Stimulated activated CD4-positive, alpha-beta T cell treated with anti-CD3 and anti-CD28 coated beads, Interleukin-2, amount 100 ng/mL, for 4 hours (primary cell): ENCODE results near the gene RAB11FIP3.

Experiments used
- DNase-seq: peaks from one replicate; pipeline ENCODE4 v3.0.0-alpha.2; 2020; ENCODE audit warnings: low read depth

The RAB11FIP3 gene

DNA sequence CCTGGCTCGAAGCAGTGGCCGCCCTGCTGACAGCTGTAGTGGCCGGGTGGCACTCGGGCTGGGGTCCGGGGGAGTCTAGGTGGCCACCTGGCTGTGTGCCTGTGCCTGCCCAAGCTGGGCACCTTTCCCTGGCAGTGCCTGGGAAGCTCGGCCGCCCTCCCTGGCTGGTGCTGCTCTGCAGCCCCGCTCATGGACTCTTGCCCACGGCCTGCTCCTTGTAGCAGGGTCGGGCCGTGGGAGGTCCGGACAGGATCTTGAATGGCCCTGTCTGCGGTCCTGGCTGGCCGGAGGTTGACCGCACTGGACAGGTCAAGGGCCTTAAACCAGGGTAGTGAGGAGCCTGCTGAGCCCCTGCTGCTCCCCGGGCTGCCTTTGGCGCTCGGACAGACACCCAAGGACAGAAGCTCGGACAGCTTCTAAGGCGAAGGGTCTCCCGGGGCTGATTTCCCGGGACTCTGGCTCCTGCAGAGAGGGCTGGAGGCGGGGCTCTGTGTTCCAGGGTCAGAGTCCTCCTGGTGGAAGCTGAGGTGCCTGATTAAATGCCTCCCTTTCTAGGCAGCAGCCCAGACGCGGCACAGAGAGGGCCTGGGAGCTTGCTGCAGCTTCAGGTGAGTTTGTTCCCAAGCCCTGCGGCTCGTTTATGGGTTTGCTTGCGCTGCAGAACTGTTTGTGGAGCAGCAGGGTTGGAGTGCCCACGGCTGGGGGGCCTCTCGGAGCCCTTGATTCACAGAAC, 108.1 kb downstream of the RAB11FIP3 start:
- DNase-seq, result no peak

DNA sequence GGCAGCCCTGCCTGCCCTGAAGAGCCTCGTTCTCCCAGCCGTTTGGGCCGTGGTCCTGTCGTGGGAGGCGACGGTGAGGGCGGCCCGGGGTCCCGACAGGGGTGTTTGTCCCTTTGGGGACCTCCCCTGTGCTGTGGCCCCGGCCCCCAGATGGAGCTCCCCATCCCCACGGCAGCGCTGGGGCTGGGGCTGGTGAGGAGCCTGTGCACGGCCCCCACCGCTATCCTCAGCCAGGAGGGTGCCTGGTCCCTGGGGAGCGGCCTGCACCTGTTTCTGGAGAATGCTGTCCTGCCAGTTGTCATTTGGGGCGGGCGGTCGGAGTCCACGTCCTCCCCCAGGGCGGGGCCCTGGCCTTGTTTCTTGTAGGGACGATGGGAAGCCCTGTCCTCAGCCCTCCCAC, 108.7 kb downstream of the RAB11FIP3 start:
- DNase-seq, result no peak

DNA sequence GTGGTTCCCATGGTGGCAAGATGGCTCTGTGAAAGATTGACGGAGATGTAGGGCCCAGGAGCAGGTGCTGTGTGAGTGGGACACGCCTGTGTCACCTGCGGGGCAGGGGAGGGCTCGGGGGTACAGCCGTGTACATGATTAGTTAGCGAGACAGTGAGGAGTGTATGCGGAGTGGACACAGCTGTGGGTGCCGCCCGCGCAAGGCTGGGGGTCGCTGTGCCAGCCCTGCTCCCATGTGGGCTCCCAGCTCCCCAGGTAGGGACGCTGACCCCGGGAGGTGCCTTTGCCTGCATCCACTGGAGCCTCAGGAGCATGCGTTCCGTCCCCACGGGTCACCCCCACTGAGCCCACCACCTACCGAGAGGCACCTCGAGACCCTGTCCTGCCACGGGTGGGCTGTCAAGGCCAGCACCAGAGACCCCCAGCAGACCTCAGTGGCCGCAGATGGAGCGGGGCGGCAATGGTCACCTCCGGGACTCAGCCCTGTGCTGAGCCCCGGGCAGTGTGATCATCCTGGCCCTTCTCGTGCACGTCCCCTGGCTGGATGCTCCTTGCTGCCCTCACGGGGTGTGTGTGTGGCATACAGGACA, 109.5 kb downstream of the RAB11FIP3 start:
- DNase-seq, result no peak

DNA sequence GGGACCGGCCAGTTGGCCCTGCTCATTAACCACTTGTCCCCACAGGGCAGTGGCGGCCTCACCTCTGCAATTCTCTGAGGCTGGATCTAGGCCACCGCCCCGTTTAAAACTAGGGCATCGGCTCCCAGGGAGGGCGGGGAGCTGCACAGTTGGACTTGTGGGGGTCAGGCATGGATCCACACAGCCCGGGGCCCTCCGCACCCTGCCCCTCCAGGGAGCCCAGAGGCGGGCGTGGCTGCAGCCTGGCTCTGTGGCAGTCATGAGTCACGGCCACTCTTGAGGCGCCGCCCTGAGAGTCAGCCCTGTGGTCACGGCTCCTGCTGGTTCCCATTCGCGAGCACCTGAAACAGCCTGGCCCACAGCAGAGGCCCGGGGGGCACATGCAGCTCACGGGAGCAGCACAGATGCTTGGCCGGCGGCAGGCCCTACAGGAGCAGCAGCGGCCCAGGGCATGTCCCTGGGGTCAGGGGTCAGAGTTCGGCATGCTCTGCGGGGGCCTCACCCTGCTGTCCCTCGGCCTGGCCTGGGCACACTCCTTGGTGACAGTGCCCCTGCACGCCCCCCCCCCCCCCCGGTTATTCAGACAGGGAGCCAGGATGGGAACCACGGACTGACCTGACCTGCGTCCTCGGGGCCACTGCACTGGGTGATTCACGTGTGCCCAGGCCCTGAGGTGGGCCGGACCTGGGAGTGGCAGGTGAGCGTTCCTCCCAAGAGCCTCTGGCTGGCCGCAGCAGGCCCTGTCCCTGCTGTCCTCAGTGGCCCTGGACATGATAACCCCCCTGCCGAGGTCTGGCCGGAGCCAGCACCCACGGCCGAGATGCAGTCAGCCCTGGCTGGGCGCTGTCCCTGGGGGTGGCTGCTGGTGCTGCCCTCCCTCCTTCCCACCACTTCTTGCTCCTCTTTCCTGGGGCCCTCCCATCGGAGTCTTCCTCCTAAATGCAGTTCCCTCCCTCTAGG, 110.3 kb downstream of the RAB11FIP3 start:
- no peak for DNase-seq

DNA sequence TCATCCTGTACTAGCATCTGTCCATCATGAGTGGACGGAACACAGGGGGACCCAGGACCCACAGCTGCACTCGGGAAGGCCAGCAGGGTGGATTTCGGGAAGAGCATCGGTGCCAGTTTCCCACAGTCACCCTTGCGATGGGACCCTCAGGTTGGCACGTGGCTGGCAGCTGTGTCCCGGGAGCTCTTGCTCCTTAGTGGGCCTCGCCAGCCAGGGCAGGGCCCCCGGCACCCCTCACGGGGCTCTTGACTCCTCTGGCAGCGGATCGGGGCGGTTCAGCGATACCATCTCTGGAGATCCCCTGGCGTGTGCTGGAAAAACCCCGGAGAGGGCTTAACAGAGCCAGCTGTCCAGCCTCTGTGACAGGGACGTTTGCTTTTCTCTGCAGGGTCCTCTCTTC, 111.3 kb downstream of the RAB11FIP3 start:
- no peak for DNase-seq

DNA sequence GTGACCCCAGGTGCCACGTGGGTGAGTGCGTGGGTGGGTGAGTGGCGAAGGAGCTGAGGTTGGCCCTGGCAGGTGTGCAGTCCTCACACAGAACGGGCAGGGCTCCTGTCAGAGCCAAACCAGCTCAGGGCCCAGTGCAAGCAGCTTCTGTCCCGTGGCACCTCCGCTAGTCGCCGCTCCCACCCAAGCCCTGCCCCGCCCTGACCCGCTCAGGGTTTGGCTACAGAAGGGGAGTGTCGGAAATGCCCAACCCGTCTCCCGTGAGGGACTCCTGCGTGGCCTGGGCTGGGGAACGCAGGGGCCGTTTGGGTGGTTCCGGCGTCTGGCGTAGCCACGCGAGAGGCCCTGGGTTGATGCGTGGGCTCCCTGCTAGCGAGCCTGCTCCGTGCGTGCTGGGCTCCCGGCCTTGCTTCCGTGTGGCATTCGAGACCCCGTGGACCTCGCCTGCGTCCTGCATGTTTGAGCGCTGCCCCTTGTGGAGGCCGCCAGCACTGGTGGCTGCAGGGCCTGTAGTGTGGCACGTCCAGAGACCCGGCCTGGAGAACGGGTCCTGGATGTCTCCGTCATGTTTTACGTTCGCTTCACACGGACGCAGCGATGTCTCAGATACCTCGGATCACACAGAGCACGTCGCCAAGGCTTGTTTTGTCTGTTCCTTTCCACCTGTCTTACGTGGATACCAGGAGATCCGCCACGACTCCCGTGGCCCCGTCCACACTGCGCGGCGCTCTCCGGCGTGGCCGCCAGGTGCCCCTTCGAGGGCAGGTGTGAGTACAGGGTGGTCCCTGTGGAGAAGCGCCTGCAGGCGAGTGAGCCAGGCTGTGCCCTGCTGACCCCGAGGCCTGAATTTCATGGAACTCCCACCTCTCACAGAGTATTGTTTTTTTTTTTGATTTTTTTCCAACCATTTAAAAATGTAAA, 112.2 kb downstream of the RAB11FIP3 start:
- DNase-seq, result no peak

DNA sequence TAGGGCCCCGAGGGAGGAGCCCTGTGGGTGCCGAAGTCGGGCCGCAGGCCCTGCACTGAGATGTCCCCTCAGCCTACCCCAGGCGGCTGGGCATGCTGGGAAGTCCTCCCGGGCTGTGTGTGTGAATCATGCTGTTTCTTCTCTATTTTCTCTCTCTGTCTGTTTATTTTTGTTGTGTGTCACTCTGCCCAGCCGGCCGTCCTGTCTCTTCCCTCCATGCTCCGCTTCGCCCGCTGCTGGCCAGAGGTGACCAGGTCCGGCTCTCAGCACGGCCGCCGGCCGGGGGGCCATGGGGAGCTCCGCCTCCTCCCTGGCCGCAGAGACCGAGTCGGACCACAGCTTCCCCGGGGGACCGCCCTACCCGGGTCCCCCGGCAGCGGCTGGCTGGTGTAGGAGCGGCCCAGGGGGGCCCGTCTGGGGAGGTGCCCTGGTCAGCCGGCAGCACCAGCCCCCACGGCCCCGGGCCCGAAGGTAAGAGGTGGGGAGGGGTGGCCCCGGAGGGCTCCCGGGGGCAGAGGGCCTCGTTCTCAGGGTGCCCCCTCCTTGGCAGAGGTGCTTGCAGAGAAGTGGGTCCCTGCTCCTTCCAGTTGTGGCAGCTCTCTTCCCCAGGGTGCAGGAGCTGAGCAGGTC, 114.6 kb downstream of the RAB11FIP3 start:
- no peak for DNase-seq

DNA sequence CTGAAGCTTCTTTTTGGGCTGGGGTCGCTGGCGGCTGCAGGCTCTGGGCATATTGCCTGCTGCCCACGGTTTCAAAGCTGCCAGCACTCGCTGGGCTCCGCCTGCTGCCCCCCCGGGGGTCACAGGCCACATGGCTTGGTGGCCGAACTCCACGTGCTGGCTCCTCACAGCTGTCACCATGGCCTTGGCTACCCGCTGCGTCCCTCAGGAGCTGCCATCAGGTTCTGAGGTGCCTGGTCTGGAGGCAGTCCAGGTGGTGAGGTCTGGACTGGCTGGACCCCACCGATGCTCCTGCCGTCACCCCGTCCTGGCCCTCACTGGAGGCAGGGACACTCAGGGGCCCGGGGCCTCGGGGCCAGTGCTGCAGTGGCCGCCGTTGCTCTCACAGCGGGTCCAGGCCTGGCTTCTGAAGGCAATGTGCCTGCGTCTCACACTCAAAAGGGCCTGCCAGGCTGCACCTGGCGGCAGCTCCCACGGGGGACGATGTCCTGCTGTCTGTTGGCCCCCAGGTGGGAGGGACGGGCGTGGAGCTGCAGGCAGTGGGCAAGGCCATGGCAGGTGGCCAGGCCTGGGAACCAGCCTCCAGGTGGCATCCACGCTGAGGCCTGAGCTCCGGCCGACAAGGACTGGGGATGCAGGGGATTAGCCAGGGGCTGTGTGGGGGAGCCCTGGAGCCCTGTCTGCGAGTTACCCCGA, 115.3 kb downstream of the RAB11FIP3 start:
- no peak for DNase-seq

DNA sequence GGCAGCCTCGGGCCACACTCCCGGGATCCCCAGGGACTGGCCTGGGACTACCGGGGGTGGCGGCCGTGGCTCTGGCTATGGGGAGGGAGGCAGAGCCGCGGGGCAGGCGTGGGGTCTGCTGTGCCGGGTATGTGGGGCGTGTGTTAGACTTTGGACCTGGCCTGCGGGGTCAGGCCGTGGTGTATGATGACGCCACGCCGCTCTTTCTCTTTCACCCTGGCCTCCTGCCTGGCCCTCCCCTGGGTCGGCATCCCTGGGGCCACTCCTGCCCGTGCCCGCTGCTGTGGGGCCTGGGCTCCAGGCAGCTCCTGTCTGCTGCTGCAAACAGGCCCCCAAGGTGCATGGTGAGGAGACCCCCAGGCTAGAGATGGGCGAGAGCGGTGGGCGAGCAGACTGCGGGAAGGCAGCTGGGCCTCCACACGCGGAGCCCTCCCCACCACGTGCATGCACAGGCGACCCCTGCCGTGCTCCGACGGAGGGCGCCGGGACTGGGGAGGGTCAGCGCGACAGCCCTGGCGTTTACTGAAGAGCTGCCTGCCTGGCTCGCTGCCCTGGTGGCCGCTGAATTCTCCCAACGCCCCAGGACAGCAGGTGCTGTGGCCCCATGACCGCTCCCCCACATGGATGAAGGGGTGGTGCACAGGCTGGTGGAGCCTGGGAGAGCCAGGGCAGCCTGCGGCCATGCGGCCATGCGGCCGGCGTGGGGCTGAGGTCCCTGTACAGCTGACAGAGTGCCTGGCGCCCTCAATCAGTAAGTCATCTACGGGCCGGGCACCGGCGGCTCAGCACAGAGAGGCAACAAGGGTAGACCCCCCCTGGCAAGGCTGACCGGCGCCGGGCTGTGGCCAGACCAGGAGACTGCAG, 118.1 kb downstream of the RAB11FIP3 start:
- no peak for DNase-seq

DNA sequence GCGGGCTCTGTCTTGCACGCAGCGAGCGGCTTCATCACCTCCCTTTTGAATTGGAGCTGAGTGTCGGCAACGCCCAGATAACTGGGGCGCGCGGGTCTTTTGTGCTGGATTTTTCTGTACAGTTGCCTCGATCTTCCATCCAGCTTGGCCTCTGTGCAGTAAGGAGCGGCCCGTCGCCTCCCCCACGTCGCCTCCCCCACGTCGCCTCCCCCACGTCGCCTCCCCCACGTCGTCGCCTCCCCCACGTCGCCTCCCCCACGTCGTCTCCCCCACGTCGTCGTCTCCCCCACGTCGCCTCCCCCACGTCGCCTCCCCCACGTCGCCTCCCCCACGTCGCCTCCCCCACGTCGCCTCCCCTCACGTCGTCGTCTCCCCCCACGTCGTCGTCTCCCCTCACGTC, 119.1 kb downstream of the RAB11FIP3 start:
- no peak for DNase-seq

DNA sequence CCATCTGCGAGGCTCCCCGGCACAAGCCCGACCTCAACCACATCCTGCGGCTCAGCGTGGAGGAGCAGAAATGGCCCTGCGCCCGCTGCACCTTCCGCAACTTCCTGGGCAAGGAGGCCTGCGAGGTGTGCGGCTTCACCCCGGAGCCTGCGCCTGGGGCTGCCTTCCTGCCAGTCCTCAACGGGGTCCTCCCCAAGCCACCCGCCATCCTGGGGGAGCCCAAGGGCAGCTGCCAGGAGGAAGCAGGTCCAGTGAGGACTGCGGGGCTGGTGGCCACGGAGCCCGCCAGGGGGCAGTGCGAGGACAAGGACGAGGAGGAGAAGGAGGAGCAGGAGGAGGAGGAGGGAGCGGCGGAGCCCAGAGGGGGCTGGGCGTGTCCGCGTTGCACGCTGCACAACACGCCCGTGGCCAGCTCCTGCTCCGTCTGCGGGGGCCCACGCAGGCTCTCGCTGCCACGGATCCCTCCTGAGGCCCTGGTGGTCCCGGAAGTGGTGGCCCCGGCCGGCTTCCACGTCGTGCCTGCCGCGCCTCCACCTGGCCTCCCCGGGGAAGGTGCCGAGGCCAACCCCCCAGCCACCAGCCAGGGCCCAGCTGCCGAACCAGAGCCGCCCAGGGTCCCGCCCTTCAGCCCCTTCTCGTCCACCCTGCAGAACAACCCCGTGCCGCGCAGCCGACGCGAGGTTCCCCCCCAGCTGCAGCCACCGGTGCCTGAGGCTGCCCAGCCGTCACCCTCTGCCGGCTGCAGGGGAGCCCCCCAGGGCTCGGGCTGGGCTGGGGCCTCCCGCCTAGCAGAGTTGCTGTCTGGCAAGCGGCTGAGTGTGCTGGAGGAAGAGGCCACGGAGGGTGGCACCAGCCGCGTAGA, 121.7 kb downstream of the RAB11FIP3 start:
- DNase-seq, result peak; percentile 31

DNA sequence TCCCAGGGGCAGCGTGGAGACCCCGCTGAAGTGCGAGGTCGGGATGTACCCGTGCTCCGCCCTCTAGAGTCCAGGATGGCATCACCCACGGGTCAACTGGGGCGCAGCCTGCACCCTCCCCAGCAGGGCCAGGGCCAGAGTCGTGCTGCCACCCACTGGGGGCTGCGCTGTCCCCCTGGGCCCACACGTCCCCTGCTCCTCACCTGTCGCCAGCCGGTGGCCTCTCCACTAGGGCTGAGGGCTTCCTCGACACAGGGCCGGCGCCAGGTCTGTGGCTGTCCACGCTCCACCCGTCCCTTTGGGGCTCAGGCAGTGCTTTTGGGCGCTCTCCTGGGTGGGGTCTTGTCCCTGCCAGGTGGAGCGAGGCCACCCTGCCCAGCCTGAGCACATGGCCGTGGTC, 123.1 kb downstream of the RAB11FIP3 start:
- DNase-seq, result no peak

DNA sequence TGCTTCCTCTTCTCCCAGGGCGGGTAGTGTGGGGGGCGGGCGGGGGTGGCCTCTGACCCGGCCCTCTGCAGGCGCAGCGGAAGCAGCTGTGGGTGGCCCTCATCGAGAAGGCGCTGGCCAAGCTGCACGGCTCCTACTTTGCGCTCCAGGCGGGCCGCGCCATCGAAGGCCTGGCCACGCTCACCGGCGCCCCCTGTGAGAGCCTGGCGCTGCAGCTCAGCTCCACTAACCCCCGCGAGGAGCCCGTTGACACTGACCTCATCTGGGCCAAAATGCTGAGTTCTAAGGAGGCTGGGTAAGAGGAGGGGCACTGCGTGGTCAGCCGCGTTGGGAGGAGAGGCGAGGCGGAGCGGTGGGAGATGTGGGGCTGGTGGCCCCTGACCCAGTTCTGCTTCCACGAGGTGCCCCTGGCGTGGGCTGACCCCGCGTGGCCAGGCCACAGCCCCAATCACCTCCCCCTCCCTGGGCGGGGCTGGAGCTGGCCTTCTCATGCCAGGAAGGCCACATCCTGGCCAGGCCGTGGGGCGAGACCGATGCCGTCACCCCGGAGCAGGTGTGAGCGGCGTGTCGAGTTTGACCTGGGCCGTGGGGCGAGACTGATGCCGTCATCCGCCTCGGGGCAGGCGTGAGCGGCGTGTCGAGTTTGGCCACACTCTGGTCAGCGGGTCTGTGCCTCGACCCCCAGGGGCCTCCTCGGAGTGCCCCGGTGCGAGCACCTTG, 124.3 kb downstream of the RAB11FIP3 start:
- DNase-seq, result no peak

DNA sequence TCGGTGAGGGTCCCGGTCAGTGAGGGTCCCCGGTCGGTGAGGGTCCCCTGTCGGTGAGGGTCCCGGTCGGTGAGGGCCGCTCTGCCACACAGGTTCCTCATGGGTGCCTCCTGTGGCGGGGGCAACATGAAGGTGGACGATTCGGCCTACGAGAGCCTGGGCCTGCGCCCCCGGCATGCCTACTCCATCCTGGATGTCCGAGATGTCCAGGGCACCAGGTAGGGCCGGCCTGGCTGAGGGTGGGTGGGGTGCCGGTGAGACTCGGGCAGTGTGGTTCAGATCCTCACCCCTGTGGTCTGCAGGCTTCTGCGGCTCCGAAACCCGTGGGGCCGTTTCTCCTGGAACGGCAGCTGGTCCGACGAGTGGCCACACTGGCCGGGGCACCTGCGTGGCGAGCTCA, 125.8 kb downstream of the RAB11FIP3 start:
- DNase-seq, result no peak

DNA sequence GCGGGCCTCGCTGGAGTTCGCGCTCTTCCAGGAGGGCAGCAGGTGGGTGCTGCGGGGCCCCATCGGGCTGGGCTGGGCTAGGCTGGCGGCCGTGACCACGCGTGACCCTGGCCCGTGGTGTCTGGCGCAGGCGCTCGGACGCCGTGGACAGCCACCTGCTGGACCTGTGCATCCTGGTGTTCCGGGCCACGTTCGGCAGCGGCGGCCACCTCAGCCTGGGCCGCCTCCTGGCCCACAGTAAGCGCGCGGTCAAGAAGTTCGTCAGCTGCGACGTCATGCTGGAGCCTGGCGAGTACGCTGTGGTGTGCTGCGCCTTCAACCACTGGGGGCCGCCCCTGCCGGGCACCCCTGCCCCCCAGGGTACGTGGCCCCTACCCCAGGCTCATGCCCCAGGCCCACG, 126.7 kb downstream of the RAB11FIP3 start:
- no peak for DNase-seq

DNA sequence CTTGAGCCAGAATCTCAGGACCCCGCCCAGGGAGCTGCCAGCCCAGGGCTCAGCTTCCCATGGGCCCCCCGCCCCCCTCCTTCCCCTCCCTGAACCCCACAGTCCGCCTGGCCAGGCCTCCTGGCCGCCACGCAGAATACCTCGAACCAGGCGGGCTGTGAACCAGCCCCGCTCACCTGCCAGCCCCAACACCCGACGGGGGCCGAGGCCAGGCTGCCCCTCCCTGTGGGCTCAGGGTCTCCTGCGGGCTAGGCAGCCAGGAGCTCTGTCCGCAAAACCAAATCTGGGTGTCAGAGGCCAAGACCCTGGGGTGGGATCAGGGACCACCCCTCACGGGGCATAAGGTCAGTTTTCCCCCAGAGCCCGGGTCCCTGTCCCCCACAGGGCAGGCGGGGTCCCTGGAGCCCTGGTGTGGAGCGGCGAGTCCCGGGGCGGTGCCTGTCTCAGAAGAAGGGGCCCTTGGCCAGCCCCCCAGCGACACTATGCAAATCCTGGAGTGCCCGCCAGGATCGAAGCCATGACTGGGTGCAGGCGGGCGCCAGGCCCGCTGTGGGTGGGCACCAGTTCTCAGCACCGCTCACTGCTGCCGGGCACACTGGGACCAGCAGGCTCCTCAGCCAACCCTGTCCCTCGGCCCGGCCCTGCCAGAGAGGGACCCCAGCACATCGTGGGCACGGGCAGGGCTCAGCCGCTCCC, 128.3 kb downstream of the RAB11FIP3 start:
- no peak for DNase-seq

DNA sequence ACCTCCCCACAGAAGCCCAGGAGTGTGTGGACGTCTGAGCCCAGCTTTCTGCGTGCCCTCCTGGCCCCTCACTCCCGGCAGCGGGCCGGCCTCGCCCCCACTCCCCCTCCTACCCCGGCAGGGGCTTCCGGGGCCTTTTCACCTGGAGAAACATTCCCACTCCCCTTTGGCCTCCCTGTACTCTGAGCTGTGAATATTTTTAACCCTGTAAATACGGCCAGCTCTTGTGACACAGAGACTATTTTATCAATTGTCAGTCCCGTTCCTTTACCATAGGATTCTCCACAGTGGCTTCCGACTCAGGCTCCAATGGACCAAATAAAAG, 128.8 kb downstream of the RAB11FIP3 start:
- no peak for DNase-seq
